Measurements from ENCODE around the gene MMP25.
A peak's percentile ranks its signal among the peaks of the same experiment; 100 is the strongest.
"Not testable (repeated sequence)": the region's sequence is repeated elsewhere in the genome, so short reads cannot be mapped to it uniquely, and the experiment has no call there.

MMP25 gene

DNA sequence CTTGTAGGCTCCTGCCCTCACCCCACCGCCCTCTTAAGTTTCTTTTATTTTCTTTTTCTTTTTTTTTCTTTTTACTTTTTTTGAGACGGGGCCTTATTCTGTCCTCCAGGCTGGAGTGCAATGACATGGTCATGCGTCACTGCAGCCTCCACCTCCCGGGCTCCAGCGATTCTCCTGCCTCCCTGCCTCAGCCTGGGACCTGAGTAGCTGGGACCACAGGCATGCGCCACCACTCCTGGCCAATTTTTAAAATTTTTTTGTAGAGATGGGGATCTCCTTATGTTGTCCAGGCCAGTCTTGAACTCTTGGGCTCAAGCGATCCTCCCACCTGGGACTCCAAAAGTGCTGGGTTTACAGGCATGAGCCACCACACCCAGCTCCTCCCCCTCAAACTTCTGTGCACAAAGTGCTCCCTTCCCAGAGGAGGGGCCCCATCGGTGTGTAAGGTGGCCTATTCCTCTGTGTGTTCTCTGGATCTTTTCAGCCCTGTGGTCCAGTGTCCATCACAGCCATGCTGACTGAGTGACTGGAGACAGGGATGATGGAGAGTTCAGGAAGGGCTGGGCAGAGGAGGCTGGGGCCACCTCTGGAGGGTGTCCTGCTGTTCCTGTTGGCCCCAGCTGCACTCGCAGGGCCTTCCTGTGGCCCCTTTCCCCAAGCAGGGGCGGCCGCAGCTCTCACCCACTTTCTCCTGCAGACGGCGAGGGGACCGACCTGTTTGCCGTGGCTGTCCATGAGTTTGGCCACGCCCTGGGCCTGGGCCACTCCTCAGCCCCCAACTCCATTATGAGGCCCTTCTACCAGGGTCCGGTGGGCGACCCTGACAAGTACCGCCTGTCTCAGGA, 10.2 kb downstream of the MMP25 start:
- no peak for DNase-seq (ENCODE audit: low read depth)

DNA sequence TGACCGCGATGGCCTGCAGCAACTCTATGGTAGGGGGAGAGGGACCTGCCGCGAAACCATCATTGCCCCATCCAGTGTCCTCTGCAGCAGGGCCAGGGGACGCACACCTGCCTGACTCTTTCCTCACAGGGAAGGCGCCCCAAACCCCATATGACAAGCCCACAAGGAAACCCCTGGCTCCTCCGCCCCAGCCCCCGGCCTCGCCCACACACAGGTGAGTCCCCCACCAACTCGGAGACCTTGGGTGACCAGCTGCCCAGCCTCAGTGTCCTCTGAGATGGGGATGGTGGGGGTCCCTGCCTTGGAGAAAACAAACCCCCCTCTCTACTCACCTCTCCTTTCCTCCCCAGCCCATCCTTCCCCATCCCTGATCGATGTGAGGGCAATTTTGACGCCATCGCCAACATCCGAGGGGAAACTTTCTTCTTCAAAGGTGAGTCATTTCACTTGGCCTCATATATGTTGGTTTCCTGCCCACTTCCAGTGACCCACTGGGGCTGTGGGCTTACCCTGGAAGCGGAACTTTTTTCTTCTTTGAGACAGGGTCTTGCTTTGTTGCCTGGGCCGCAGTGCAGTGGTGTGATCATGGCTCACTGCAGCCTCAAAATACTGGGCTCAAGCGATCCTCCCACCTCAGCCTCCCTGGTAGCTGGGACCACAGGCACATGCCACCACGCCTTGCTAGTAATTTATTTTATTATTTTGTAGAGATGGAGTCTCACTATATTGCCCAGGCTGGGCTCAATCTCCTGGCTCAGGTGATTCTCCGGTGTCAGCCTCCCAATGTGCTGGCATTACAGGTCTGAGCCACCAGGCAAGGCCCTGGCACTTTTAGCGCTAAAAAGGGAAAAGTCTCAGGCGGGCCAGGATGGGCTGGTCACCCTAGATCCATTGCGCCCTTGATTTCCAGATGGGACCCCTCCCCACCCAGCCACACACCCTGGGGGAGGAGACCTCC, 11.1 kb downstream of the MMP25 start:
- DNase-seq (ENCODE audit: low read depth): no peak

DNA sequence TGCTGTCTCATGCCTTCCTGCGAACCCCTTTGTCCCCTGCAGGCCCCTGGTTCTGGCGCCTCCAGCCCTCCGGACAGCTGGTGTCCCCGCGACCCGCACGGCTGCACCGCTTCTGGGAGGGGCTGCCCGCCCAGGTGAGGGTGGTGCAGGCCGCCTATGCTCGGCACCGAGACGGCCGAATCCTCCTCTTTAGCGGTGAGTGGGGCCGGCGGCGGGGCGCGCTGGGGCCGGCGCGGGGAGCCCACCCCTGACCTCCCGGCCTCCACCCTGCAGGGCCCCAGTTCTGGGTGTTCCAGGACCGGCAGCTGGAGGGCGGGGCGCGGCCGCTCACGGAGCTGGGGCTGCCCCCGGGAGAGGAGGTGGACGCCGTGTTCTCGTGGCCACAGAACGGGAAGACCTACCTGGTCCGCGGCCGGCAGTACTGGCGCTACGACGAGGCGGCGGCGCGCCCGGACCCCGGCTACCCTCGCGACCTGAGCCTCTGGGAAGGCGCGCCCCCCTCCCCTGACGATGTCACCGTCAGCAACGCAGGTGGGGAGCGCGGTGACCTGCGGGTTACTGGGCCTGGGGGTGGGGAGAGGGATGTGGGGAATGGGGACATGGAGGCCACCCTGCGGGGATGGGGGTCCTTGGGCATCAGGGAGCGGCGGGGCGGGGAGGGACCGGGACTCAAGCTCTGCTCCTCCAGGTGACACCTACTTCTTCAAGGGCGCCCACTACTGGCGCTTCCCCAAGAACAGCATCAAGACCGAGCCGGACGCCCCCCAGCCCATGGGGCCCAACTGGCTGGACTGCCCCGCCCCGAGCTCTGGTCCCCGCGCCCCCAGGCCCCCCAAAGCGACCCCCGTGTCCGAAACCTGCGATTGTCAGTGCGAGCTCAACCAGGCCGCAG, 12.0 kb downstream of the MMP25 start:
- no peak for DNase-seq (ENCODE audit: low read depth)

DNA sequence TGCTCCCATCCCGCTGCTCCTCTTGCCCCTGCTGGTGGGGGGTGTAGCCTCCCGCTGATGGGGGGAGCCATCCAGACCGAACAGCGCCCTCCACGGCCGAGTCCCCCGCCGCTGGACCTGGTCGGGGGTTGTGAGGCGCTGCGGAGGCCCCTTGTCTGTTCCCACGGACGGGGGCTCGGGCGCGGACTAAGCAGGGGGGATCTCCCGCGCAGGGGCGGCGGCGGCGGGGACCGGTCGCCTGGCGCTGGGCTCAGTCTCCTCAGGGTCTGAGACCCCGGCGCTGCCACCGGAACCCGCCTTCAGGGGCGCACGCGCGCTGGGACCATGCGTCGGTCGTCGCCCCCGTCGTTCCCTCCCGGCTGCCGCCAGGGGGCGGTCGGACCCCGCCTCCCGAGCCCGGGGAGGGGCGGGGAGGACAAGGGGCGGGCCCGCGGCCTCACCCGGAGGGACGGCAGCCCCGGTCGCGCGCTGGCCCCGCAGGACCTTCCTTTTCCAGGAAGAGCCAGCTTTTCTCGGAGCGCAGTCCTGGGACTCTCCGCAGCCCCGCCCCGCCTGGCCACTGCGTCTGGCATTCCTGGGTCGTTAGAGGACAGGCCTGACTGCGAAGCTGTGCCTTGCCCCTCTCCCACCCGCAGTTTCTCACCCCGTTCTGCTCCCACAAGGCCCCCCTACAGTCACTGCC, 12.8 kb downstream of the MMP25 start:
- DNase-seq (ENCODE audit: low read depth): peak; percentile 71

DNA sequence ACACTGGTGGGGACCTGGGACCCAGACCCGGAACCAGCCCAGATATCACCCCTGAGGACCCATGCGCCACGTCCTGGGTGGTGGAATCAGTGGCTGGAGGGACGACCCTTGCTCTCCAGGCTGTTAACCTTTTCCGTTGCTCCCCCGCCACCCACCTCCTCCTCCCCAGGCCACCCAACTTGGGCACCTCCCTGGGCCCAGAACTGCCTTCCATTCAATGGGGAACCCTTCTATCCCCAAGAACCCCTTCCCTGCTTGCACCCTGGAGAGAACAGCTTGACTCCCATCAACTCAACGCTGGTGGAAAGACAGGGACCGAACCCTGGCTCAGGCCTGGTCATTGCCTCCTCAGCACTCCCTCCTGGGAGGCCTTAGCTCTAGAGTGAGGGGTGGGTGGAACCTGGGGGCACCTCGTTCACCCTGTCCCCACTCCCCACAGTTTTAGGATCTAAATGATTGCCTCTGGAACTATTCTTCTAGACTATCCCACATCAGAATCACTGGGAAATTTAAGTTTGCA, 13.4 kb downstream of the MMP25 start:
- no peak for DNase-seq (ENCODE audit: low read depth)

DNA sequence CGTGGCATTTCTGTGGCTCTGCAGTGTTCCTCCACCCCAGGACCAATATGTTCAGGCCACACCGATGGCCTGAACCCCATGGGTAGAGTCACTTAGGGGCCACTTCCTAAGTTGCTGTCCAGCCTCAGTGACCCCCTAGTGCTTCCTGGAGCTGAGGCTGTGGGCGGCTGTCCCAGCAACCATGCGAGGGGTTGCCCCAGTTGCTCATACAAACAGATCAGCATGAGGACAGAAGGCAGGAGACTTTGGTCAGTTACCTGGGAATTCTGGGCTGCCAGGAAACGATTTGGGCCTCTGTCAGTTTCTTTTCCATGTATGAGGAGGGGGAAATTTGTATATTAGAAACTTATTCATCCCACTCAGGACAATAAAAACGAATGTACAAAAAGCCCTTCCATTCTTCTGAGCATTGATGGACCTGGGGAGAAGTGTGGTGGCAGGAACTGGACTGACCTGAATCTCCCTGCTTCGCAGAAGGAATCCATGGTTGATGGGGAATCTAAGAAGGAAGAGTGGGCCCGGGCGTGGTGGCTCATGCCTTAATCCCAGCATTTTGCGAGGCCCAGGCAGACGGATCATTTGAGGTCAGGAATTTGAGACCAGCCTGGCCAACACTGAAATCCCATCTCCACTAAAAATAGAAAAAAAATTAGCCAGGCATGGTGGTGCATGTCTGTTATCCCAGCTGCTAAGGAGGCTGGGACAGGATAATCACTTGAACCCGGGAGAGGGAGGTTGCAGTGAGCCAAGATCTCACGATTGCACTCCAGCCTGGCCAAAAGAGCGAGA, 14.2 kb downstream of the MMP25 start:
- no peak for DNase-seq (ENCODE audit: low read depth)

DNA sequence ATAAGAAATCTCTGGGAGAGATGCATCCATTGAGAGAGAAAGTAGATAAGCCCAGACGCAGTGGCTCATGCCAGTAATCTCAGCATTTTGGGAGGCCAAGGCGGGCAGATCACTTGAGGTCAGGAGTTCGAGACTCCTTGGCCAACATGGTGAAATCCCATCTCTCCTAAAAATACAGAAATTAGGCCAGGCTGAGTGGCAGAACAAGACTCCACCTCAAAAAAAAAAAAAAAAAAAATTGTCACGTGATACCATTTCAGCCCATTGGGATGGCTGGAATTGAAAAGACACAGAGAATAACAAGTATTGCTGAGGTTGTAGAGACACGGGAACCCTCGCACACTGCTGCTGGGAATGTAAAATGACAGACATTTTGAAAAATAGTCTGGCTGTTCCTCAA, 16.2 kb downstream of the MMP25 start:
- DNase-seq (ENCODE audit: low read depth): no peak

DNA sequence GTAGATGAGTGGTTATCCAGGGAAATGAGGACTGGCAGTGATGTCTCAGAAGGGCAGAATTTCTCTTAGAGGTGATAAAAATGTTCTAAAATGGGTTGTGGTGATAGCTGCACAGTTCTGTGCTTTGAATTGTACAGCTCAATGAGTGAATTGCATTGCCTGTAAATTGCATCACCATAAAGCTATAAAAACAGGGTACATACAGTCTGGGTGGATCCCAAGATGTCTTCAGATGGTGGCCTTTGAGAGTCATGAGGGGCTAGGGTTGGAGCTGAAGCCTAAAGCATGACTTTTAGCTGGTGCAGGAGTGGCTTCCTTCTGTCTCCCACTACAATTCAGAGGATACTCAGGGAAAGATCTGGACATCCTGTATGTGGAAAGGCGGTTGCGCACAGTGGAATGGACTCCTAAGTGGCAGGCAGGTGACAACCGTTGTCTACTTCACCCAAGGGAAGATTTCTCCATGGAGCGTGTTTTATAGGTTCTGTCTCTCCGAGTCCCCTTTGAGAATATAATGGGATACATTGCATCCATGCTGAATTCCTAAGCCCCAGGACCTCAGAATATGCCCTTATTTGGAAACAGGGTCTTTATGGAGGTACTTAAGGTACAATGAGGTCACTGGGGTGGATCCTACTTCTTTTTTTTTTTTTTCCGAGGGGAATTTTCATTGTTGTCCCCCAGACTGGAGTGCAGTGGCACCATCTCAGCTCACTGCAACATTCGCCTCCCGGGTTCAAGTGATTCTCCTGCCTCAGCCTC, 17.4 kb downstream of the MMP25 start:
- DNase-seq (ENCODE audit: low read depth): no peak

DNA sequence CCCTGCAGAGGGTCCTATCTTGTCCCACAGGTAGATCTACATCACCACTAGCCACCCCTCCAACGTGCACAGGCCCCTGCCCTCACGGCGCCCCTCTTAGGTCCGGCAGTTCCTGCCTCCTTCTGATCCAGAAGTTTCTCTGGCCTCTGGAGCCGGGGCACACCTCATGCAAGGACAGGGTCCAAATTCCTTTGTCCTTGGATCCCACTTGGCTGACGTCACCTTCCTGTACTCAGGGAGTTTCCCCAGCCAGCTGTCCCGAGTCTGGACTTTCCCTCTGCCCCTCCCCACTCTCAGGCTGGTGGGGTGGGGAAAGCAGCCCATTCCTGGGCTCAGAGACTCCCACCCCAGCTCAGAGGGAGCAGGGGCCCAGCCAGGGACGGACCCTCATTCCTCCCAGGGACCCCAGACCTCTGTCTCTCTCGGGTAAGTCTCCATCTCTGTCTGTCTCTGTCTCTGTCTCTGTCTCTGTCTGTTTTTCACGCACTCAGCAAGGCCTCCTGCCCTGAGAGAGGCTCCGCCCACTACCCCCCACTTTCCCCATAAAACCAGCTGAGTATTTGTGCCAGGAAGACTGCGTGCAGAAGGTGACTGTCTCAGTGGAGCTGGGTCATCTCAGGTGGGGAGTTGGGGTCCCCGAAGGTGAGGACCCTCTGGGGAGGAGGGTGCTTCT, 18.8 kb downstream of the MMP25 start, which contains the start of gene IL32:
Gene IL32, plus strand, starts transcription at position 572 of the 673 bp plus-strand sequence. CDS start 172 bp downstream, outside the sequence.
- peak; percentile 49 for DNase-seq (ENCODE audit: low read depth)

DNA sequence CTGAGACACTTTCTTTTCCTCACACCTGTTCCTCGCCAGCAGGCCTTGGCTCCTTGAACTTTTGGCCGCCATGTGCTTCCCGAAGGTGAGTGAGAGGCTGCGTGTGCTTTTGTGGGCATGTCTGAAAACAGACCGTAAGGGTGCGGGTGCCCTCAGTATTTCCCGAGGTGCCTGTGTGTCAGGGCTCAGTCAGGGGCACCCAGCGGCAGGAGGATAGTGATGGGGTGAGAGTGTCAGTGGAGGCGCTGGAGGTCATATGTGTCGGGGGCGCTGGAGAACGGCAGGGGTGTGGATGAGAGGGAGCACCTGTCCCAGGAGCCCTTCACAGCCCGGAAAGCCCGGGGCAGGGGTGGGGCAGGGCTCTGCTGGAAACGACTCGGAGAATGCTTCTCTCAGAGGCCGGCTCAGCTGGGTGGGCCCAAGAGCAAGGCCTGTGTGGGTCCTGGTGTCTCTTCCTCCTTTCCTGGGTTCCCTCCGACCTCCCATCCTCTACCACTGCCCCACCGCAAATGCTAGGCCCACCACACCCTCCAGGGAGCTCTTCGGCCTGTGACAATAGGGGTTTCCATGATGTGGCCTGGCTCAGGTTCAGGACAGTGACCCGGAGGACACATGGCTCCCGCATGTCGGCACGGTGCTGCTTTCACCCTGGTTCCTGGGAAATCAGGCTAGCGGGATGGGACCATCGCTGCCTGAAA, 19.5 kb downstream of the MMP25 start:
- no peak for DNase-seq (ENCODE audit: low read depth)

DNA sequence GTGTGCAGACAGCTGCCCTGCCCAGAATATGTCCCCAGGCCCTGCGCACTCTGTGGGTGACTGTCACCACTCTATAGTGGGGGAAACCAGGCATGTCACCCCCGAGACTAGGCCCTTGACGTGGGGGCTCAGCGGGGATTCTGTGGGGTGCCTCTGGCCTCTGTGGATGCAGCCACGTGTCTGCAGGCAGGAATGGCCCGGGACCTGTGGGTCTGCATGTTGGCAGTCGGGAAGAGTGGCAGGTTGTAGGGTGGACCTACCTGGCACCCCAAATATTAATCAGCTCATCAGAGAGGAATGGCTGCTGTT, 20.0 kb downstream of the MMP25 start:
- no peak for DNase-seq (ENCODE audit: low read depth)

DNA sequence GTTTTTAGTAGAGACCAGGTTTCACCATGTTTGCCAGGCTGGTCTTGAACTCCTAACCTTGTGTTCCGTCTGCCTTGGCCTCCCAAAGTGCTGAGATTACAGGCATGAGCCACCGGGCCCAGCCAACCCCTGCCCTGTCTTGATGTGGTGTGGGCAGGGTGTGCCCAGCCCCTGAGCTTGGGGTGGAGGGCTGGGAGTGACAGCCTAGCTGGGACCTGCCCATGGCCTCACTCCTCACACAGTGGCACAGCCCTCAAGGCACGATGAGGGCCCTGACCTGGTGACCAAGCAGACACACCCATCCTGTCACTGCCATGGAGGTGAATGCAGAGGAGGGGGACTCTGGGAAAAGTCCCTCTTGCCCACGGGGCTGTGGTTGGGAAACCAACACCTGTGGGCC, 22.1 kb downstream of the MMP25 start:
- DNase-seq (ENCODE audit: low read depth): no peak

DNA sequence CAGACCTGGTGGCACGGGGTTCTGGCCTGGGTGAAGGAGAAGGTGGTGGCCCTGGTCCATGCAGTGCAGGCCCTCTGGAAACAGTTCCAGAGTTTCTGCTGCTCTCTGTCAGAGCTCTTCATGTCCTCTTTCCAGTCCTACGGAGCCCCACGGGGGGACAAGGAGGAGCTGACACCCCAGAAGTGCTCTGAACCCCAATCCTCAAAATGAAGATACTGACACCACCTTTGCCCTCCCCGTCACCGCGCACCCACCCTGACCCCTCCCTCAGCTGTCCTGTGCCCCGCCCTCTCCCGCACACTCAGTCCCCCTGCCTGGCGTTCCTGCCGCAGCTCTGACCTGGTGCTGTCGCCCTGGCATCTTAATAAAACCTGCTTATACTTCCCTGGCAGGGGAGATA, 22.8 kb downstream of the MMP25 start:
- not testable (repeated sequence) for DNase-seq (ENCODE audit: low read depth)

DNA sequence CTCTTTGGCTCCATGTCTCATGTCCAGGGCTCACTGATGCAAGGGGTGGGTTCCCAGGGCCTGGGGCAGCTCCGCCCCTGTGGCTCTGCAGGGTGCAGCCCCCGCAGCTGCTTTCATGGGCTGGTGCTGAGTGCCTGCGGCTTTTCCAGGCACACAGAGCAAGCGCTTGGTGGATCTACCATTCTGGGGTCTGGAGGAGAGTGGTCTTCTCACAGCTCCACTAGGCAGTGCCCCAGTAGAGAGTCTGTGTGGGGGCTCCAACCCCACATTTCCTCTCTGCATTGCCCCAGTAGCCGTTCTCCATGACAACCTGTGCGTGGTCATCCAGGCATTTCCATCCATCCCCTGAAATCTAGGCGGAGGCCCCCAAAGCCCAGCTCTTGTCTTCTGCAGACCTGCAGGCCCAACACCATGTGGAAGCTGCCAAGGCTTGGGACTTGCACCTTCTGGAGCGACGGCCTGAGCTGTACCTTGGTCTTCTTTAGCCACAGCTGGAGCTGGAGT, 24.3 kb downstream of the MMP25 start:
- DNase-seq (ENCODE audit: low read depth): no peak

DNA sequence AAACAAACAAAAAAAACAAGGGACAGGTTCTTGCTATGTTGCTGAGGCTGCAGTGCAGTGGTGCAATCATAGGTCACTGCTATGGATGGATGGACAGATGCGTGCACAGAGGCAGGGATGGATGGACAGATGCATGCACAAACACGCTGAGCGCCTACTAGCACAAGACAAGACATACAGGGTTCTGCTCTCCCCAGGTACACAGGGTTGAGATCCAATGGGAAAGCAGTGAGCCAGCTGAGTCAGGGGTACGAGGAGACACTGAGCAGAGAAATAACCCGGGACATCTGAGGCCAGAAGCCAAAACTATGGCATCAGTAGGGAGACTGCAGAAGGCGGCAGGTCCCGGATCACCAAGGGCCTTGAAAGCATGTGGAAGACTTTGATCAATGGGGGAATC, 25.3 kb downstream of the MMP25 start:
- DNase-seq (ENCODE audit: low read depth): no peak

DNA sequence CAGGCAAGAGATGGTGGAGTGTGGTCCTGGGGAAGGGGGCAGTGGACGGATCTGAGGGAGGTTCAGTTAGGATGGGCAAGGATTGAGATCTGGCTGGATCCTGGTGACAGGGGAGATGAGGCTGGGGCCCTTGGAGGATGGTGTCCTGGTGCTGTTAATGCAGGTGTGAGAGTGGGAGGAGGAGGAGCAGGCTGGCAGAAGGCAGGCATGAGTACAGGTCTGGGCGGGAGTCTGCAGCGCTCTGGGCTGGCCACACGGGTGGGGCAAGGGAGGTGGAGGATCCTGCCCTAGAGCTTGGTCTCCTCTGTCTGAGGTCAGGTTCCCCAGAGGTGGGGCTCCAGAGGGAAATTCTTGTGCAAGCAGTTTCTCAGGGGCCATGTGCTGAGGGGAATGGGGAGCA, 25.8 kb downstream of the MMP25 start:
- DNase-seq (ENCODE audit: low read depth): not testable (repeated sequence)

DNA sequence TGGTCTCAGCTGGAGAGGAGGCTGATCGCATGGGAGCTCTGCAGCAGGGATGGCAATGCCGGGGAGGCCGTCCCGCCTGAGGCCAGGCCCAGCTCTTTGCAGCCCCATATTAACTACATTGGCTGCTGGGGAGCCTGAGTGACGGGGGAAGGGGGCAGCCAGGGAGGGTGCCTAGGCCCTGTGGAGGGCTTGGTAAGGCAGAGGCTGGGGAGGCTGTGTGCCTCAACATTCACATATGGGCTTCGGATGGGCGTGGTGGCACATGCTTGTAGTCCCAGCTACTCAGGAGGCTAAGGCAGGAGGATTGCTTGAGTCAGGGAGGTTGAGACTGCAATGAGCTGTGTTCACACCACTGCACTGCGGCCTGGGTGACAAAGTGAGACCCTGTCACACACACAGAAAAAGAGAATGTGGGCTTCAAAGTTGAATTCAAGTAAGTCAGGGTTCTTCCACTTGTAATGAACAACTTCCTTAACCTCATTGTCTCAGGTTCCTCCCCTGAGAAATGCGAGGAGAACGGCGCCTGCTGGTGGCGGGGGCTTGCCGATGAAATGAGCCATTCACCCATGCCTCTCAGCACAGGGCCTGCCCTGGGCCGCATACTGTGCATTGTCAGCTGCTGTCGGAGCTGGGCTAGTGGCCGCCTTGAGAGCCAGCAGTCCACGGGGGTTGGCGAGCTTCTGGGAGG, 26.4 kb downstream of the MMP25 start:
- not testable (repeated sequence) for DNase-seq (ENCODE audit: low read depth)

DNA sequence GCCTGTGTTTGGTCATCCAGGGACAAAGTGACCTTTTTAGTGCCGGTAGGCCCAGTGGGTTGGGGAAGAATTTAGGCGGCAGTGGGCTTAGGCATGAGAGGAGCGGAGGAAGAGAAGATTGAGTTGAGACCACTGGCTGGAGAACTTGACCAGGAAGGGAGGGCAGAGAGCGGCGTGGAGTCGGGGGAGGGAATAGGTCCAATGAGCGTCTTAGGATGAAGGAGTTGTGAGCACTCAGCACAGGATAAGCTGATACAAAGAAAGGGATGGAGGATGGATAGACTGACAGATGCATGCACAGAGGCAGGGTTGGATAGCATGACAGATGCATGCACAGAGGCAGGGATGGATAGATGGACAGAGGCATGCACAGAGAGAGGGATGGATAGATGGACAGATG, 27.1 kb downstream of the MMP25 start:
- no peak for DNase-seq (ENCODE audit: low read depth)

All from stimulated activated CD8-positive, alpha-beta memory T cell treated with anti-CD3 and anti-CD28 coated beads, Interleukin-15, amount 100 ng/mL, for 1 hour (primary cell).